ENCODE measurements around the gene DPY19L3.

DNA sequence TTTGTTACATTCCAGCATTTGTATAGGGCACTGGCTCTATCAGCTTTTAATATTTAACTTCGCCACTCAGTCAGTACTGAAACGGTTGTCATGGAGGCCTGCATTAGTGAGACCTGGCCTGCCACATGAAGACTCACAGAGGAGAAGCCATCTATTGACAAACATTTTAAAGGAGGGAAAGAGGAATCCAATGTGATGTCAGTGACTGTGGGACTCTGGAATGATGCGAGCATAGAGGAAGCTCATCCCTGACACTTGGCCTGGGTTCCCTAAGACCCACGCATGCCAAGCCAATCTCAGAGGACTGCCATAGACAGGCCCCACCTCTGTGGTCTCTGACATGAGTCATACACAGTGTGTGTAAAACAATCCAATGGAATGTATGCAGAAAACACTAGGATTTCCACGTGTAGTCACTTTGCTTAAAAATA, 7.9 kb upstream of the DPY19L3 start:
- TF ChIP-seq, protein P1, sequence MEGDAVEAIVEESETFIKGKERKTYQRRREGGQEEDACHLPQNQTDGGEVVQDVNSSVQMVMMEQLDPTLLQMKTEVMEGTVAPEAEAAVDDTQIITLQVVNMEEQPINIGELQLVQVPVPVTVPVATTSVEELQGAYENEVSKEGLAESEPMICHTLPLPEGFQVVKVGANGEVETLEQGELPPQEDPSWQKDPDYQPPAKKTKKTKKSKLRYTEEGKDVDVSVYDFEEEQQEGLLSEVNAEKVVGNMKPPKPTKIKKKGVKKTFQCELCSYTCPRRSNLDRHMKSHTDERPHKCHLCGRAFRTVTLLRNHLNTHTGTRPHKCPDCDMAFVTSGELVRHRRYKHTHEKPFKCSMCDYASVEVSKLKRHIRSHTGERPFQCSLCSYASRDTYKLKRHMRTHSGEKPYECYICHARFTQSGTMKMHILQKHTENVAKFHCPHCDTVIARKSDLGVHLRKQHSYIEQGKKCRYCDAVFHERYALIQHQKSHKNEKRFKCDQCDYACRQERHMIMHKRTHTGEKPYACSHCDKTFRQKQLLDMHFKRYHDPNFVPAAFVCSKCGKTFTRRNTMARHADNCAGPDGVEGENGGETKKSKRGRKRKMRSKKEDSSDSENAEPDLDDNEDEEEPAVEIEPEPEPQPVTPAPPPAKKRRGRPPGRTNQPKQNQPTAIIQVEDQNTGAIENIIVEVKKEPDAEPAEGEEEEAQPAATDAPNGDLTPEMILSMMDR (IDR thresholded peaks at IDR 0.05 in 4 of 5, conservative IDR thresholded peaks at IDR 0.05 in 1 of 5), result no peak
- TF ChIP-seq POLR2A (IDR thresholded peaks at IDR 0.05), result no peak
